Measurements from ENCODE around the gene RALB. TPM values are rescaled to one million over a fixed set of nuclear protein-coding genes. Genes with fewer than 3 reads are reported as not detected.

Gene RALB
- total RNA-seq, 6 experiments from 2014 or later = 60.1 to 72.5 (median 69.2) TPM

- Mint-ChIP-seq H3K9me3 (no peaks in the 10 kb centered on the region), H3K4me1 (ENCODE audit: low read depth) (peaks cover 17% of the 10 kb centered on the region), H3K36me3 (ENCODE audit: low read depth) (no peaks in the 10 kb centered on the region), H3K4me3 (peak overlapping the region; percentile 34; the same call in 1 of the 2 replicates), H3K27ac (no peak overlapping the region), H3K27me3 (ENCODE audit: insufficient read depth) (peaks cover 35% of the 10 kb centered on the region)
- peak; percentile 90 for TF ChIP-seq CTCF (IDR thresholded peaks at IDR 0.05)
- peak; percentile 61 for DNase-seq
These were observed 90.9 kb downstream of the RALB start for GRCh38 chr2:120343433-120344105.

Other genes with a start within 250 kb of the RALB start
- gene EPB41L5, start 239.8 kb upstream of the RALB start, total RNA-seq (2021; fragmentation: NEBNext Ultra II Directional; extraction: Animal tissue kit (Norgen Biotek cat#: 25700)) = 1 to 10 TPM in 3 of 6 experiments, under 1 TPM in 3; 0.63 to 1.3 (median 0.92) TPM
- gene TMEM185B, start 29.5 kb upstream of the RALB start, total RNA-seq (2021; fragmentation: NEBNext Ultra II Directional; extraction: Animal tissue kit (Norgen Biotek cat#: 25700)) = 10 to 100 TPM; 29.2 to 36.4 (median 31.3) TPM
- gene INHBB, start 93.3 kb downstream of the RALB start, total RNA-seq (2021; fragmentation: NEBNext Ultra II Directional; extraction: Animal tissue kit (Norgen Biotek cat#: 25700)) = 1 to 10 TPM in 3 of 6 experiments, under 1 TPM in 3; 0.47 to 1.6 (median 1.1) TPM

All from HFFc6 (cell line).